OCI-LY3 (cell line): ENCODE measurements around the gene ASB6.

Experiments
- H2AFZ ChIP-seq: fragments of 200-600, 300-600 bp; shearing (Covaris generic); 2 replicates; pipeline ENCODE4 v1.6.0; 2014; ENCODE audit warnings: antibody characterized with exemption, low read depth, low read length
- H3K27ac ChIP-seq: fragments of 200-600, 300-600 bp; sonication (generic); 2 replicates; pipeline ENCODE4 v1.5.1; 2014; ENCODE audit warnings: mild to moderate bottlenecking, low read length, moderate library complexity, mixed read lengths
- H3K27me3 ChIP-seq: fragments of 200-600, 300-600 bp; sonication (generic); 2 replicates; pipeline ENCODE4 v1.6.1; 2014; ENCODE audit warnings: low read depth, low read length, mixed read lengths
- H3K36me3 ChIP-seq: fragments of 200-600, 300-600 bp; sonication (generic); replicated peaks from 2 replicates; pipeline ENCODE3; 2014; ENCODE audit warnings: low read depth, low read length, mixed read lengths
- H3K4me1 ChIP-seq: fragments of 300-600, 200-600 bp; sonication (generic); 2 replicates; pipeline ENCODE4 v1.6.1; 2014; ENCODE audit warnings: low read length, mixed read lengths
- H3K4me2 ChIP-seq: fragments of 200-600, 300-600 bp; sonication (generic); 2 replicates; pipeline ENCODE4 v1.6.1; 2014; ENCODE audit warnings: low read length, mixed read lengths
- H3K4me3 ChIP-seq: fragments of 300-600, 200-600 bp; sonication (generic); 2 replicates; pipeline ENCODE4 v1.5.1; 2014; ENCODE audit warnings: antibody characterized with exemption, mild to moderate bottlenecking, low read length, moderate library complexity
- H3K79me2 ChIP-seq: fragments of 300-600, 200-600 bp; shearing (Covaris generic); 2 replicates; pipeline ENCODE4 v1.6.1; 2014; ENCODE audit warnings: mild to moderate bottlenecking, low read length, mixed read lengths
- H3K9ac ChIP-seq: fragments of 300-600, 200-600 bp; shearing (Covaris generic); 2 replicates; pipeline ENCODE4 v1.6.0; 2014; ENCODE audit warnings: mild to moderate bottlenecking, low read length, moderate library complexity
- H3K9me3 ChIP-seq: fragments of 200-600, 300-600 bp; shearing (Covaris generic); 2 replicates; pipeline ENCODE4 v1.6.1; 2014; ENCODE audit warnings: low read length, mixed read lengths; ENCODE audit not compliant: insufficient read depth
- H4K20me1 ChIP-seq: fragments of 200-600, 300-600 bp; sonication (generic); 2 replicates; pipeline ENCODE4 v1.6.1; 2016; ENCODE audit warnings: low read length, mixed read lengths; ENCODE audit not compliant: insufficient read depth
- CTCF ChIP-seq: fragments of 200-600, 300-600 bp; sonication (generic); IDR thresholded peaks from 2 replicates; pipeline ENCODE4 v1.5.1; 2014; ENCODE audit warnings: antibody characterized with exemption, low read length, low read depth
- EZH2phosphoT487 ChIP-seq: fragments of 200-600 bp; shearing (Covaris generic); IDR thresholded peaks from 2 replicates; pipeline ENCODE4 v1.6.1; 2018; ENCODE audit warnings: antibody characterized with exemption, mixed run types, low read depth

Gene ASB6

GRCh38 chr9:129673602-129674001, 31.7 kb upstream of the ASB6 start:
- Histone ChIP-seq H3K27me3 (no peaks in the 10 kb centered on the region; the same call in 1 of the 2 replicates), H3K4me1 (no peaks in the 10 kb centered on the region)

GRCh38 chr9:129672702-129673101, 30.8 kb upstream of the ASB6 start:
- Histone ChIP-seq H3K27me3 (no peaks in the 10 kb centered on the region; the same call in 1 of the 2 replicates), H4K20me1 (no peaks in the 10 kb centered on the region), H3K9me3 (no peaks in the 10 kb centered on the region), H3K79me2 (no peaks in the 10 kb centered on the region), H3K4me1 (no peaks in the 10 kb centered on the region), H3K9ac (no peak overlapping the region), H2AFZ (no peak overlapping the region), H3K27ac (no peak overlapping the region), H3K4me3 (no peak overlapping the region), H3K36me3 (no peaks in the 10 kb centered on the region), H3K4me2 (no peak overlapping the region)
- TF ChIP-seq EZH2phosphoT487 (no peak), CTCF (no peak)

More at GRCh38 chr9:129673602-129674001, 31.7 kb upstream of the ASB6 start:
- Histone ChIP-seq H3K79me2 (no peaks in the 10 kb centered on the region), H4K20me1 (no peaks in the 10 kb centered on the region), H3K9me3 (no peaks in the 10 kb centered on the region), H3K36me3 (no peaks in the 10 kb centered on the region), H2AFZ (no peak overlapping the region), H3K27ac (no peak overlapping the region), H3K4me3 (no peak overlapping the region), H3K4me2 (no peak overlapping the region), H3K9ac (no peak overlapping the region)
- TF ChIP-seq CTCF (no peak), EZH2phosphoT487 (no peak)

- H3K27me3 ChIP-seq, result no peaks in the 10 kb centered on the region; the same call in 1 of the 2 replicates
- H3K4me2 ChIP-seq, result no peak overlapping the region
- no peak for TF ChIP-seq EZH2phosphoT487
- no peak for TF ChIP-seq CTCF
- no peak overlapping the region for H3K27ac ChIP-seq
- no peaks in the 10 kb centered on the region for H3K36me3 ChIP-seq
- no peaks in the 10 kb centered on the region for H3K9me3 ChIP-seq
- no peak overlapping the region for H3K4me3 ChIP-seq
- no peak overlapping the region for H2AFZ ChIP-seq
- H3K4me1 ChIP-seq, result no peaks in the 10 kb centered on the region
- no peaks in the 10 kb centered on the region for H3K79me2 ChIP-seq
- no peaks in the 10 kb centered on the region for H4K20me1 ChIP-seq
- no peak overlapping the region for H3K9ac ChIP-seq
These were observed 29.6 kb upstream of the ASB6 start for GRCh38 chr9:129671519-129671918.

GRCh38 chr9:129671065-129671464, 29.1 kb upstream of the ASB6 start:
- H3K9ac ChIP-seq, result no peak overlapping the region
- H3K4me3 ChIP-seq, result no peak overlapping the region
- TF ChIP-seq CTCF (no peak), EZH2phosphoT487 (no peak)
- no peaks in the 10 kb centered on the region for H4K20me1 ChIP-seq
- no peak overlapping the region for H3K4me2 ChIP-seq
- H3K79me2 ChIP-seq, result no peaks in the 10 kb centered on the region
- no peak overlapping the region for H3K27ac ChIP-seq
- no peaks in the 10 kb centered on the region for H3K4me1 ChIP-seq
- no peak overlapping the region for H2AFZ ChIP-seq
- no peaks in the 10 kb centered on the region for H3K9me3 ChIP-seq
- H3K36me3 ChIP-seq, result no peaks in the 10 kb centered on the region
- no peaks in the 10 kb centered on the region; the same call in 1 of the 2 replicates for H3K27me3 ChIP-seq
